Caco-2 (cell line): ENCODE data around the gene BRI3. TPM values are rescaled to one million over a fixed set of nuclear protein-coding genes. Genes with fewer than 3 reads are reported as not detected.

Source experiments
- BruUV-seq: library from RNA; stranded (reverse); fragments of 400-500 nt; replicated peaks from 2 replicates; lab custom pipeline; 2021; lab: Mats Ljungman, UMichigan
- CTCF ChIA-PET: fragments of 300-600 bp; sonication (Branson Sonifier 250); formaldehyde crosslinking; loops from one replicate; lab custom pipeline; 2022; ENCODE audit warnings: antibody characterized with exemption; lab: Charles Lee
- POLR2A ChIA-PET: fragments of 300-600 bp; sonication (Branson Sonifier 250); formaldehyde crosslinking; loops from one replicate; lab custom pipeline; 2022; ENCODE audit warnings: antibody characterized with exemption; lab: Charles Lee
- DNase-seq, 2 experiments: peaks; one replicate each; pipeline versions ENCODE4 v3.0.0 to v3.0.0-alpha.2; 2020 to 2022
- H3K27me3 ChIP-seq: replicated peaks from 2 replicates; pipeline ENCODE4 v1.6.0; 2011; ENCODE audit warnings: low read length; ENCODE audit not compliant: control insufficient read depth, insufficient read depth
- H3K36me3 ChIP-seq: 2 replicates; pipeline ENCODE4 v1.5.1; 2011; ENCODE audit warnings: low read length; ENCODE audit not compliant: control insufficient read depth, insufficient read depth
- H3K4me1 ChIP-seq: fragments of 250-450 bp; sonication (Bioruptor Pico); 2 replicates; pipeline ENCODE4 v1.5.1; 2020; ENCODE audit warnings: mild to moderate bottlenecking
- H3K4me3 ChIP-seq: 2 replicates; pipeline ENCODE4 v1.5.1; 2011; ENCODE audit warnings: low read depth, mild to moderate bottlenecking, control low read depth, low read length
- H3K9me3 ChIP-seq: fragments of 250-450 bp; sonication (Bioruptor Pico); 2 replicates; pipeline ENCODE4 v1.5.1; 2020; ENCODE audit warnings: mild to moderate bottlenecking, moderate library complexity
- H3K27ac Mint-ChIP-seq: one replicate; pipeline ENCODE4 v1.8.0; 2022; ENCODE audit warnings: mixed read lengths; ENCODE audit not compliant: unreplicated experiment
- H3K27me3 Mint-ChIP-seq: one replicate; pipeline ENCODE4 v1.8.0; 2022; ENCODE audit warnings: mixed read lengths; ENCODE audit not compliant: insufficient read depth, unreplicated experiment
- H3K36me3 Mint-ChIP-seq: one replicate; pipeline ENCODE4 v1.8.0; 2022; ENCODE audit warnings: mild to moderate bottlenecking, mixed read lengths; ENCODE audit not compliant: insufficient read depth, unreplicated experiment
- H3K4me1 Mint-ChIP-seq: one replicate; pipeline ENCODE4 v1.8.0; 2022; ENCODE audit warnings: low read depth, mixed read lengths; ENCODE audit not compliant: unreplicated experiment
- H3K4me3 Mint-ChIP-seq: one replicate; pipeline ENCODE4 v1.8.0; 2022; ENCODE audit warnings: mild to moderate bottlenecking, moderate library complexity, mixed read lengths; ENCODE audit not compliant: unreplicated experiment
- H3K9me3 Mint-ChIP-seq: one replicate; pipeline ENCODE4 v1.8.0; 2022; ENCODE audit warnings: mixed read lengths; ENCODE audit not compliant: unreplicated experiment
- intact Hi-C: fragments of 100-400 bp; cut with micrococcal nuclease; formaldehyde crosslinking; loops from one replicate; pipeline ENCODE4 v1.10.0; 2022; ENCODE audit not compliant: unreplicated experiment
- total RNA-seq: library from RNA; stranded (reverse); gene quantifications from 2 replicates; pipeline ENCODE4 v1.2.3, GENCODE V29; 2022
- TF ChIP-seq, protein P1 (sequence below), 2 experiments: fragments of 200-600 bp in 1 of 2; IDR thresholded peaks; 1 replicate in 1 of 2; 2 replicates in 1 of 2; pipeline versions ENCODE4 v1.5.1 to v1.8.0; 2011 to 2022; ENCODE audit warnings: antibody characterized with exemption in 1 of 2, control low read depth in 1 of 2, inconsistent platforms in 1 of 2, low read depth in 1 of 2, low read length in 1 of 2, mild to moderate bottlenecking in 1 of 2, moderate library complexity in 1 of 2; ENCODE audit not compliant: insufficient read depth in 1 of 2, severe bottlenecking in 1 of 2, unreplicated experiment in 1 of 2

The BRI3 gene
- total RNA-seq, 1 experiment from 2014 or later: 224 TPM

DNA sequence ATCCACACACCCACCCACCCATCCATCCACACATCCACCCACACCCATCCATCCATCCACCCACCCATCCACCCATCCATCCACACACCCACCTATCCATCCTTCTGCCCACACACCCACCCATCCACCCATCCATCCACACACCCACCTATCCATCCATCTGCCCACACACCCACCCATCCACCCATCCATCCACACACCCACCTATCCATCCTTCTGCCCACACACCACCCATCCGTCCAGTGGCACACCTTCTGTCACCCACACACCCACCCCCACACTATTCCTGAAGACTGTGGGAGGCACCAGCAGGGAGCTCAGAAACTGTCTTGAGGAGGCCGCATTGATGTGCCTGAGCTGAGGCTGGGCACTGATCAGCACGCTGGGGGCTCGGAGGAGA is 38.6 kb upstream of the BRI3 start:
- ChIA-PET CTCF (no interaction called here), POLR2A (no interaction called here)
- DNase-seq: no peak
- Histone ChIP-seq H3K4me1 (no peaks in the 10 kb centered on the region), H3K27me3 (no peaks in the 10 kb centered on the region), H3K4me3 (no peak overlapping the region), H3K36me3 (no peaks in the 10 kb centered on the region), H3K9me3 (no peaks in the 10 kb centered on the region)
- Mint-ChIP-seq H3K36me3 (no peaks in the 10 kb centered on the region), H3K27ac (no peak overlapping the region), H3K9me3 (no peaks in the 10 kb centered on the region), H3K4me1 (no peaks in the 10 kb centered on the region), H3K27me3 (no peaks in the 10 kb centered on the region), H3K4me3 (no peak overlapping the region)
- intact Hi-C loops: loop anchor here (5.0 kb wide), 1 partner anchor 221 kb away; no protein-coding TSS in a partner anchor
- BruUV-seq: no TSS peak
- TF ChIP-seq, protein P1, sequence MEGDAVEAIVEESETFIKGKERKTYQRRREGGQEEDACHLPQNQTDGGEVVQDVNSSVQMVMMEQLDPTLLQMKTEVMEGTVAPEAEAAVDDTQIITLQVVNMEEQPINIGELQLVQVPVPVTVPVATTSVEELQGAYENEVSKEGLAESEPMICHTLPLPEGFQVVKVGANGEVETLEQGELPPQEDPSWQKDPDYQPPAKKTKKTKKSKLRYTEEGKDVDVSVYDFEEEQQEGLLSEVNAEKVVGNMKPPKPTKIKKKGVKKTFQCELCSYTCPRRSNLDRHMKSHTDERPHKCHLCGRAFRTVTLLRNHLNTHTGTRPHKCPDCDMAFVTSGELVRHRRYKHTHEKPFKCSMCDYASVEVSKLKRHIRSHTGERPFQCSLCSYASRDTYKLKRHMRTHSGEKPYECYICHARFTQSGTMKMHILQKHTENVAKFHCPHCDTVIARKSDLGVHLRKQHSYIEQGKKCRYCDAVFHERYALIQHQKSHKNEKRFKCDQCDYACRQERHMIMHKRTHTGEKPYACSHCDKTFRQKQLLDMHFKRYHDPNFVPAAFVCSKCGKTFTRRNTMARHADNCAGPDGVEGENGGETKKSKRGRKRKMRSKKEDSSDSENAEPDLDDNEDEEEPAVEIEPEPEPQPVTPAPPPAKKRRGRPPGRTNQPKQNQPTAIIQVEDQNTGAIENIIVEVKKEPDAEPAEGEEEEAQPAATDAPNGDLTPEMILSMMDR (IDR thresholded peaks at IDR 0.05; ENCODE audit: insufficient read depth in 1 of 2, low read depth in 1 of 2, low read length in 1 of 2, severe bottlenecking in 1 of 2, unreplicated experiment in 1 of 2): no peak

DNA sequence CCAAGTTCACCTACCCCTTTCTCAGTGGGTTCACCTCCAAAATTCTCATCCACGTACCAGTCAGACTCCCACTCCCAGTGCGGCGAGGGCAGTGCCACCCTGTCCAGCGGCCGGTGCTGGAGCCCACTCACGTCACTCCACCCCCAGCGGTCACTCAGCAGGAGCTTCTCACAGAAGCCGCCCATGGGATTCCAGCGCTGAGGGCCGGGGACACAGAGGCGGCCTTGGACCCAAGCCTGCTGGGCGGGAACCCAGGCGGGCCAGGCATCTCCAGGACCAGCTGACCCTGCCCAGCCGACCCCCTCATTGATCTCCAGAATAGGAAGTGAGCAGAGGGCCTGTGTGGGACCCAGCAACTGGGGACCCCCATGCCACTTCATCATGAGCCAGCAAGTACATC is 36.6 kb upstream of the BRI3 start:
- H3K27me3 ChIP-seq: no peaks in the 10 kb centered on the region
- intact Hi-C loops: loop anchor here (5.0 kb wide), 1 partner anchor 223 kb away; no protein-coding TSS in a partner anchor
- no peaks in the 10 kb centered on the region for H3K9me3 ChIP-seq
- Mint-ChIP-seq H3K27ac (no peak overlapping the region), H3K9me3 (no peaks in the 10 kb centered on the region), H3K4me1 (no peaks in the 10 kb centered on the region), H3K36me3 (no peaks in the 10 kb centered on the region), H3K27me3 (no peaks in the 10 kb centered on the region), H3K4me3 (no peak overlapping the region)
- no TSS peak for BruUV-seq
- H3K4me1 ChIP-seq: no peaks in the 10 kb centered on the region
- no peak overlapping the region for H3K4me3 ChIP-seq
- ChIA-PET POLR2A (no interaction called here), CTCF (no interaction called here)
- no peaks in the 10 kb centered on the region for H3K36me3 ChIP-seq
- DNase-seq: no peak
- TF ChIP-seq, protein P1 (IDR thresholded peaks at IDR 0.05; ENCODE audit: insufficient read depth in 1 of 2, low read depth in 1 of 2, low read length in 1 of 2, severe bottlenecking in 1 of 2, unreplicated experiment in 1 of 2): no peak

DNA sequence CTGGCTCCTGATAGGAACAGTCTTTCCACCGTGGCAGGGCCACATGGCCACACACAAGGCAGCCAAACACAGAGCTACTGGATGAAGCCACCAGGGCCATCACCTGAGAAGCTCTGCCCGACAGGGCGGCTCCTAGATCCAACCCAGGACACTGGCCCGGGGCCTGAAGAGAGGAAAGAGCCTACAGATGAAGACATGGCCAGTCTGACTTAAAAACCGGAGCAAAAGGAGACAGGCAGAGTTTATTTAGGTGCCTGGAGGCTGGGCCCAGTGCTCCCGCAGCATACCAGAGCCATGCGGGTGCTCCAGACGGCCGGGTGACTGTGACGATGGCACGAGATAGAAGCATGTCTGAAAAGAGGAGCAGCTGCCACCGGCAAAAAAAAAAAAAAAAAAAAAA is 33.3 kb upstream of the BRI3 start:
- ChIA-PET POLR2A (no interaction called here), CTCF (no interaction called here)
- H3K9me3 Mint-ChIP-seq: no peaks in the 10 kb centered on the region
- no TSS peak for BruUV-seq
- H3K27me3 Mint-ChIP-seq: no peaks in the 10 kb centered on the region
- intact Hi-C loops: no loop called here
- no peak overlapping the region for H3K4me3 Mint-ChIP-seq
- H3K9me3 ChIP-seq: no peaks in the 10 kb centered on the region
- DNase-seq: no peak
- peaks cover 5% of the 10 kb centered on the region; the same call in 1 of the 2 replicates for H3K4me1 ChIP-seq
- H3K4me1 Mint-ChIP-seq: peaks cover 5% of the 10 kb centered on the region
- H3K4me3 ChIP-seq: no peak overlapping the region
- no peaks in the 10 kb centered on the region for H3K27me3 ChIP-seq
- TF ChIP-seq, protein P1 (IDR thresholded peaks at IDR 0.05; ENCODE audit: insufficient read depth in 1 of 2, low read depth in 1 of 2, low read length in 1 of 2, severe bottlenecking in 1 of 2, unreplicated experiment in 1 of 2): no peak
- H3K36me3 ChIP-seq: no peaks in the 10 kb centered on the region
- H3K36me3 Mint-ChIP-seq: peaks cover 15% of the 10 kb centered on the region
- H3K27ac Mint-ChIP-seq: no peak overlapping the region
